HG02981 (cell line): Measurements from ENCODE around the gene EFL1.
"Not testable (repeated sequence)": the region's sequence is repeated elsewhere in the genome, so short reads cannot be mapped to it uniquely, and the experiment has no call there.

Experiments used
- ATAC-seq: cut with Tn5 transposase; IDR thresholded peaks from one replicate; pipeline ENCODE4 v1.9.1; 2021; ENCODE audit warnings: mild to moderate bottlenecking, moderate library complexity; ENCODE audit not compliant: unreplicated experiment

The EFL1 gene

DNA sequence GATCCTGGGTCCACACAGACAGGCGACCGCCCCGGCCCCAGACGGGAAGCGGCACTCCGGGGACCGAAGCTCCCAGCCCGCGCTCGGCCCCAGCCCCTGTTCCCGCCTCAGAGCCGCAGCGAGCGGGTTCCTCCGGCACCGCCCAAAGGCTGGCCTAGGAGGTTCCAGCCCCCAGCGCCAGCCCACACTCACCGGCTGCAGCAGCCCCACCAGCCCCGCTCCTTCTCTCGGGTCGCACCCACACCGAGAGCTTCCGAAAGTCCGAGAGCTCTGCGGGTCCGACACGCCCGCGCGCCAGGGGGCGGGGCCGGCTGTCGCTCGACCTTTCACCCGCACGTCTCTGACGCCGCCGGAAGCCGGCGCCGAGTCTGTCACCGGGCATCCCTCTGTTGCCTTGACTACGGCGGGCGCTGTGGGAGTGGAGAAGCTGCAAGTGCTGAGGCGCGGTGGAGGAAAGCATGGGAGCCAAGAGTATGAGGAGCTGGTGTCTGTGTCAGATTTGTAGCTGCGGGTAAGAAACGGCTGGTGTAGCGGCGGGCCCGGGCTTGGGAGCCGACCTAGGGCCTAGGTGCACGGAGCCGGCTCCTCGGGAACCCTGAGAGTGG, at the start of gene EFL1, which contains the start of gene SAXO2:
Gene EFL1, minus strand, starts transcription at position 313 of the 605 bp plus-strand sequence. CDS start 956 bp downstream, outside the sequence.
Gene SAXO2, plus strand, starts transcription at position 397 of the 605 bp plus-strand sequence. Its CDS starts 62 bp downstream, at position 459.
- ATAC-seq: peak; percentile 94

DNA sequence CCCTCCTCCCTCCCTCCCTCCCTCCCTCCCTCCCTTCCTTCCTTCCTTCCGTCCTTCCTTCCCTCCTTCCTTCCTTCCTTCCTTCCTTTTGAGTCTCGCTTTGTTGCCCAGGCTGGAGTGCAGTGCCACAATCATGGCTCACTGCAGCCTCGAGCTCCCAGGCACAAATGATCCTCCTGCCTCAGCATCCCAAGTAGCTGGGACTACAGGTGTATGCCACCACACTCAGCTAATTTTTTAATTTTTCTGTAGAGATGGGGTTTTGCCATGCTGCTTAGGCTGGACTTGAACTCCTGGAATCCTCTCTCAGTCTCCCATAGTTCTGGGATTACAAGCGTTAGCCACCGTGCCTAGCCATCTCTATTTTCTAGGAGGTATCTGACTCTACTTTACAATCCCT, 48.8 kb upstream of the EFL1 start:
- not testable (repeated sequence) for ATAC-seq

DNA sequence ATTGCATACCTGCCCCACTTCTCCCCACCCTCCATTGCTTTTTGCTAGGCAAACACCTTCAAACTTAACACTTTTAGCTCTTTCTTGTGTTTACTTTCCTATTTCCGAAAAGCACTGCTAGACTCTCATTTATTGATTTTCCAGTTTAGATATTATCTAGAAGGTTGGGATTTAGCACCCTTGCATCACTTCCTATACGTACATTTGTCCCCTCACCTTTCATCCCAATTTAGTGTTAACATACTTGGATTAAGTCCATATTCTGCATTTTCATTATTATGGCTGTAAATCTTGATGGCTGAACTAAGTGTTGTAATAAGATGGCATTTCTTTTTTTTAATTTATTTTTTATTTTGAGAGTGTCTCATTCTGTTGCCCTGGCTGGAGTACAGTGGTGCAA, 47.3 kb upstream of the EFL1 start:
- no peak for ATAC-seq

DNA sequence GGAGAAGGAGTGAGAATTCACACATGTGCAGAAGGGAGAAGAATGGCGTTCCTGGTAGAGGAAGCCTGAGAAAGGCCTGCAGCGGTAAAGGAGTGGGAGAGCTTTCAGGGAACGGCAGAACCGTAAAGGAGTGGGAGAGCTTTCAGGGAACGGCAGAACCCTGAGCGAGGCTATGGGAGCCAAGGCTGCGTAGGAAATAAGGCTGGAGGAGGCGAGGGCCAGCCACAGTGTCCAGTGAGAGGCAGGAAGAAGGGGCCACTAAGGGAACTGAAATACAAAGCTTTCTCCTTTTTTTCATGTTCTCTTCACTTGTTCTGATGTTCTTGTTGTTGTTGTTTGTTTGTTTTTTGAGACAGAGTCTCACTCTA, 45.2 kb upstream of the EFL1 start:
- no peak for ATAC-seq

DNA sequence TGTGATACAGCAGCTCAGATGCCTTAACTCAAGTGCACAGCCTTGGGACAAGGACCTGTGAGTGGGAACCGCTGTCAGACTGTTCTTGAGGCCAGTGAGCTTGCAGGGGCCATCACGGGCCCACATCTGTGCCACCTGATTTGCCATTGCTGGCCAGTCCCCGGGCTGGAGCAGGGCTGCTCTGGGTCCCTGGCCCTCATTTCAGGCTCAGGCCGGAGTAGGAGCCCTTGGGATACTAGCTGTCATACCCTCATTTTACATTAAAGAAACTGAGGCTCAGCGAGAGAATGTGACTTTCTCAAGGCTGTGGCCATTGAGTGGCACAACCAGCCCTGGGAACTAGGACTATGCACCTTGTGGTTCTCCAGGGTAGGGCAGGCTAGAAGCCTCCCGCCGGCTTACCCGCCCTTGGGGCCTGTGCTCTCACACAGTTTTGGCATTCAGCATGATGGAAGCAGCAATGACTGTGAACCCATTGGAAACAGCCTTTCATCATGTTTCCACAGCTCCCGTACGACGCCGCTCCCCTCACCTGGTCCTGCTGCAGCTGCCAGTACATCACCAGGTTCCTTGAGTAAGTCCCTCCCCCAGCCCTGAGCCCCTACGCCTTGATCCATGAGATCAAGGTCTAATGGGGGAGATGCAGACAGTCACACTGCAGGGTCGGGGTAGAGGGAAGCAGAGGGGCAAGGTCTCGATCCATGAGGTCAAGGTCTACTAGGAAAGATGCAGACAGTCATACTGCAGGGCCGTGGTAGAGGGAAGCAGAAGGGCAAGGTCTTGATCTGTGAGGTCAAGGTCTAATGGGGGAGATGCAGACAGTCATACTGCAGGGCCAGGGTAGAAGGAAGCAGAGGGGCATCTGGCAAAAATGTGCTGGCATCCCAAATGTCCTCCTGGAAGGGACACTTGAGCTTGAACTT, 44.5 kb upstream of the EFL1 start:
- no peak for ATAC-seq

DNA sequence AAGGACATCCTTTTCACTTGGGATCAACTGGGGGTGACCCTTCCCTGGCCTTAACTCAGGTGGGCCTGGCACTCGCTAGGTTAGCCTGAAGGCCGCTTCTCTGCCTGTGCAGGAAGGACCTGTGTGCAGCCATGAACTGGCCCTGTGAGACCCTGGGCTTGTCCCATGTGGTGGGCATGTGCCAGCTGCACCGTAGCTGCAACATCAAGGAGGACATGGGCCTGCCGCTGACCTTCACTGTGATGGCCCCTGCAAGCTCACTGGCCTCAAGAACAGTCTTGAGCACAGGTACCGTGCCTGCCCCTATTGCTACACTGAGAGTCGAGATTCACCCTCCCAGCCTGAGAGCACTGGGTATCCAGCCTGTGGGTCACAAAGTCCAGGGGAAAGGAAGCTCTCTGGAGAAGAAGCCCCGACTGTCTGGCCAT, 43.1 kb upstream of the EFL1 start:
- no peak for ATAC-seq

DNA sequence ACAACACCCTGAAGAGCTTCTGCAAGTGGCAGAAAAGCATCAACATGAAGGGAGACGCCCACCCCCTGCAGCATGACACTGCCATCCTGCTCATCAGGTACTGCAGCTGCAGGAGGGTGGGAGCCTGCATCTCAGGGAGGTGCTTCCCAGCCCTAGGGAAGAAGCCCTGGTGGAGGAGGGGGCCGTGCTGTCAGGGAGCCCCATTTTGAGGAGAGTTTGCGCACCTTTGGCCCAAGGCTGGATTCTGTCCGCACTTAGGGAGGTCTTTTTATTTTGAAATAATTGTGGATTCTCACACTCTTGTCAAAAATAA, 42.2 kb upstream of the EFL1 start:
- ATAC-seq: no peak

DNA sequence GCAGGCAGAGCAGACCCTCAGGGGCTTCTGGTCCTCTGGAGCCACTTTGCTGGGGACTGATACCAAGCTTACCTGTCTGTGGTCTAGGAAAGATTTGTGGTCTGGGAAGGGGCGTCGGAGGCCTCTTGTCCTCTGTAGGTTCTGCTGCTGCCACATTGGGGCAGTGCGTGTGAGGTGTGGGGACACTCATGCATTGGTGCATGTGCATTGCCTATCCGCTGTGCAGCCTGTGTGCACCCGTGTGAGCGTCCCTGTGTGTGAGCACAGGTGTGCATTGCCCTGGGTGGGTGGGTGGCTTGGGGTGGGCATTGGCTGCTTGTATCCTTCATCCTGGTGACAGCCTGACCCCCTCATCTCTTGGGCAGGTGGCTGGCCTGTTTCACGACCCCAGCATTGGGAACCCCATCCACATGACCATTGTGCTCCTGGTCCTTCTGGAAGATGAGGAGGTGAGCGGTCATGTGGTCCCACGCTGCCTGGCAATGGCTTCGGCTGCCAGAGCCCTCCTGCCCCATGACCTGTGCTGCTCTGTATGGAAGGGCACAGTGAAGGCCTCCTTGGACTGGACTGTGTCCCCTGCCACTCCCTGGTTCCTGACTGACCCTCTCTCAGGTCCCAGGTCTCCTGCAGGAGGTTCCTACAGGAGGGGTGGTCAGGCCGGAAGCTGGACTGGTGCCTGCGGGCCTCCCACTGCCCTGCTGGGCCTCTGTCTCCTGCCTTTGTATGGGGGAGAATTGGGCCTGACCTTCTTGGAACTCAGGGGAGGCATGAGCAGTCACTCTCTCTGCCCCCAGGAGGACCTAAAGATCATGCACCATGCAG, 41.6 kb upstream of the EFL1 start:
- ATAC-seq: no peak

DNA sequence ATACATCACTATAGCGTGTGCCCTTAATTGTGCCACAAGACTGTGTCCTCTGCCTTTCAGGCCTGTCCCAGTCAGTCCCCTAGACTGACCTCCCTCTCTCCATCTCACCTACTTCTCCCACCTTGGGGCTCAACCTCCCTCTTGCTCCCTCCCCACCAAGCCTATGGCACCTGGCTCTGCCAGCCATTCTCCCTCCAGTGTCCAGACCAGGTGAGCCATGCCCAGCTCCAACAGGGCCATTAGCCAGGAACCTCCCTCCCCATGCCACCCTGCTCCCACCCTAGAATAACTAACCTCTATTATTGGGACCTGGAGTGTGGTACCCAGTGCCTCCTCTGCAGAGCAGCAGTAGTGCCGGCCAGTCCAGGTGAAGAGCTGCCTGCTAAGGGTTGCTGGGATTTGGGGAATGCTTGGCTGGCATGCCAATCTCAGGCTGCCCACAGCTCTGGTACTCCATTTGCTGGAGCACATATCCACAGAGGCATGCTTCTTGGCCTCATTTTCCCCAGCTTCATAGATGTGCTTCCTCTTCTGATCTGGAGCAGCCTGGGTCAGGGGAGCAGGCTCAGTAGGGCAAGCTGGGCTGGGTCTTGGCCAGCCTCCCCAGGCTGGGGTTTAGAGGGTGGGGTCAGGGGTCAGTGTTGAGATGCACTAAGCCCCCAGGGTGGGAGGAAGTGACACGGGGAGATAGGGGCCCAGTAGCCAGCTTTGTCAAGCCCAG, 38.9 kb upstream of the EFL1 start:
- no peak for ATAC-seq

DNA sequence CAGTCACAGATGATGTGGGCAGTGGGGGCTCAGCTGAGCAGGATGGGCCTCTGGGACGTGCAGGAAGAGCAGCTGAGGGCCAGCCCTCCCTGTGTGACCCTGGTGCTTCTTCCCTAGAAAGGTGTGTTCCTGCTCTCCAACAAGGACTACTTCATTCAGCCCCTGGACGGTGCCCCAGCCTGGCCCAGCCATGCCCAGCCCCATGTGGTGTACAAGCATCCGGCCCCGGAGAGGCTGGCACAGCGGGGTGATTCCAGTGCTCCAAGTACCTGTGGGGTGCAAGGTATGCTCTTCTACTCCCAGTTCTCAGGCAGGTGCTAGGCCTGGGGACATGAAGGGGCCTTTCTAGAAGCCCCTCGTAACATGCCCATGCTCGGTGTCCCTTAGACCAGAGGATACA, 38.3 kb upstream of the EFL1 start:
- ATAC-seq: no peak

DNA sequence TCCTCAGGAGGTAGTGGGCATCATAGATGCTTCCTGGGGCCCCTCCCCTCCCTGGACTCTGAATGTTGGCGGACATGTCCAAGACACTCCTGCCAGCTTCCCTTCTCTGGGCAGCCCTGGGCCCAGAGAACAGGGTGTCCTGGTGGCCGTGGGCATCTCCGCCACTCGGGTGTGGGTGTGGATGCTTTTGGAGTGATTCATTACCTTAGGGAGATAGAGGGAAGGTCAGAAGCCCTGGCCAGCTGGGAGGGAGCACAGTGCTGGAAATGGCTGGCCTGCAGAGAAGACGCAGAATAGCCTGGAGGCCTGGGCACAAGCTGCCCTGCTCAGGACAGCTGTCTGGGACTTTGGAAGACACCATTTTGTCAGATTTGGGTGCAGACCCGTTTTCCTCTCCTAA, 37.8 kb upstream of the EFL1 start:
- ATAC-seq: not testable (repeated sequence)

DNA sequence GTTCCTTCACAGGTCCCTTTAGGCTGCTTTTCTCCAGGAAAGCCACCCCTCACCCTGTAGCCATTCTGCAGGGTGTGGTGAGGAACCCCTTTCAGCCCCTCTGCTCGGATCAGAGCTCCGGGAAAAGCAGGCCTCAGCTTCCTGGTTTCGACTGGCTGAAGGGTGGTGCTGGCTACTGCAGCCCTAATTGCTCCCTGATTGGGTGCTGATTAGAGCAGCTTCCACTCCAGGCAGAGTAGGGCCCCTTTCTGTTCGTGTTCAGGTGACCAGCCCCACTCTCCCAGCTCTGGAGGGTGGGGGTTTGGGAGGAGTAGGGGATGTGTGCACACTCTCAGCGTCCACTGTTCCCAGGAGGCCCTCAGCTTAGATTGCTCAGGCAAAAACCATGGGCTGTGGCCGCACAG, 37.0 kb upstream of the EFL1 start:
- not testable (repeated sequence) for ATAC-seq

DNA sequence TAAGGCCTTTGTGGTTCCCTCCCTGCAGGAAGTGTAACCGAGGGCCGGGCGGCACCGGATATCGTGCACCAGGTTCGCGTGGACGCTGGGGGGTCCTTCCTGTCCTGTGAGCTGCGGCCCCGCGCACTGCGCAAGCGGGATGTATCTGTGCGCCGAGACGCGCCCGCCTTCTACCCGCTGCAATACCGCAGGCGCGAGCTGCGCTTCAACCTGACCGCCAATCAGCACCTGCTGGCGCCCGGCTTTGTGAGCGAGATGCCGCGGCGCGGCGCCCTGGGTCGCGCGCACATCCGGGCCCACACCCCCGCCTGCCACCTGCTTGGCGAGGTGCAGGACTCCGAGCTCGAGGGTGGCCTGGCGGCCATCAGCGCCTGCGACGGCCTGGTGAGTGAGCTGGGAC, 36.0 kb upstream of the EFL1 start:
- ATAC-seq: no peak

DNA sequence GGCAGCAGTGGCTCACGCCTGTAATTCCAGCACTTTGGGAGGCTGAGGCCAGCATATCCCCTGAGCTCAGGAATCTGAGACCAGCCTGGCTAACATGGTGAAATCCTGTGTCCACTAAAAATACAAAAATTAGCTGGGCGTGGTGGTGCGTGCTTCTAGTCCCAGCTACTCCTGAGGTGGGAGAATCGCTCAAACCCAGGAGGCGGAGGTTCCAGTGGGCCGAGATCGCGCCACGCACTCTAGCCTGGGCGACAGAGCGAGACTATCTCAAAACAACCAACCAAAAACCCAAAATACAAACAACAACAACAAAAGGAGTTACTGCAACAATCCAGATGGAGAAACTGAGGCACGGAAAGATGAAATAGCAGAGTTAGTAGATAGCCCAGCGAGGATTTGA, 35.5 kb upstream of the EFL1 start:
- ATAC-seq: no peak

DNA sequence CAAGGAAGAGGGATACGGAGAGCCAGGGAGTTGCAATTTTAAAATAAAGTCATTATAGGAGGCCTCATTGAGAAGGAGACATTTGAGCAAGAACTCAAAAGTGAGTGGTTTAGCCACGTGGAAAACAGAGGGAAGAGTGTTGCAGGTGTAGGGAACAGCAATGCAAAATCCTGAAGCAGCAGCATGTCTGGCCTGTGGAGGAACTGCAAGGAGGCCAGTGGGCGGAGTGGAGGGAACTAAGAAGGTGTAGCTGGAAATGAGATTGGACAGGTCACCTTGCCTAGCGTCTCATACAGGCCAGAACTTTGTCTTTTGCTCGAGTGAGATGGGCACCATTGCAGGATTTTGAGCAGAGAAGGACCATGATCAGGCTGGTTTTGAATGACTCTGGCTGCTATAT, 35.0 kb upstream of the EFL1 start:
- ATAC-seq: no peak

DNA sequence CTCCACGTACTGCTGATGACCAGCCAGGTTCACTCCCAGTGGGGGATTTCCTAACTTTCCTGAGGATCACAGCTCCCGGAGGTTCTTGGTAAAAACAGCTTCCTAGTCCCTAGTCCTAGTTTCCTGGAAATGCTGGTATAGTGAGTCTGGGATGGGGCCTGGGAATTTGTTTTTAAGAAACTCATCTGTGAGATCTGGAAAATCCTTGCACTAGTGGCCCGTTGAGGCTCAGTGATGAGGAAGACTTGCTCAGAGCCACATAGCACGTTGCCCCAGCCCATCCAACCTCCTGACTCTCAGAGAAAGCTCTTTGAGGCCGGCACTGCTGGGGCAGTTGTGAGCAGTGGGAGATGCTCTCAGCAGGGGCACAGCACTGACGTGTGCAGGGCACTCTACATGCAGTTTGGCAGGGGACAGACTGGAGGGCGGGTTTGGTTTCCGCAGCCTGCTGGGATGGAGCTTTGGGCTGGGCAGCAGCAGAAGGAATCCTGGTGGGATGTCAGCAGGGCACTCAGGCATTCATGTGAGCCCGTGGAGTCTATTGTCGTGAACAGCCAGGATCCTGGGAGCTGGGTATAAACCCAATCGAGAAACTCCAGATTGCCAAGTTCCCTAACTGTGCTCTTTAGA, 31.6 kb upstream of the EFL1 start:
- ATAC-seq: no peak

DNA sequence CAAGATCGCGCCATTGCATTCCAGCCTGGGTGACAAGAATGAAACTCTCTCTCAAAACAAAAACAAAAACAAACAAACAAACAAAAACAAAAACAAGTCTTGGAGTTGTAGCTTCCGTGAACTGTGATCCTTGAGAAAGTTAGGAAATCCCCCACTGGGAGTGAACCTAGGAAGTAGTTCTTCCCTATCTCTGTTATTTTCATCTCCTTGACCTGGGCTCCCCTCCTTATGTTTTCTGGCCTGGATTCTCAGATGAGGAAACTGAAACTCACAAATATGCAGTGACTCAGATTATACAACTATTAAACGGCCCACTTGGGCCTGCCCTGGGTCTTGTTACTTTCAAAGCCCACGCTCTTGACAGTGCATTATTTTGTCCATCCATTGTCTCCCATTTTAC, 29.7 kb upstream of the EFL1 start:
- no peak for ATAC-seq

DNA sequence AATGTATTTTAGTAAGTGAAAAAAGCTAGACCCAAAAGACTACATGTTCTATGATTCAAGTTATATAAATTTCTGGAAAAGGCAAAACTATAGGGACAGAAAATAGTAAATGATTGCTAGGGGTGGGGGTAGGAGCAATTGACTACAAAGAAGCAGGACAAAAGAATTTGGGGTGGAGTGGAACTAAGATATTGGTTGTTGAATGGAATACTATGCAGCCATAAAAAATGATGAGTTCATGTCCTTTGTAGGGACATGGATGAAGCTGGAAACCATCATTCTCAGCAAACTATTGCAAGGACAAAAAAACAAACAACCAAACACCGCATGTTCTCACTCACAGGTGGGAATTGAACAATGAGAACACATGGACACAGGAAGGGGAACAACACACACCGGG, 25.7 kb upstream of the EFL1 start:
- ATAC-seq: not testable (repeated sequence)

DNA sequence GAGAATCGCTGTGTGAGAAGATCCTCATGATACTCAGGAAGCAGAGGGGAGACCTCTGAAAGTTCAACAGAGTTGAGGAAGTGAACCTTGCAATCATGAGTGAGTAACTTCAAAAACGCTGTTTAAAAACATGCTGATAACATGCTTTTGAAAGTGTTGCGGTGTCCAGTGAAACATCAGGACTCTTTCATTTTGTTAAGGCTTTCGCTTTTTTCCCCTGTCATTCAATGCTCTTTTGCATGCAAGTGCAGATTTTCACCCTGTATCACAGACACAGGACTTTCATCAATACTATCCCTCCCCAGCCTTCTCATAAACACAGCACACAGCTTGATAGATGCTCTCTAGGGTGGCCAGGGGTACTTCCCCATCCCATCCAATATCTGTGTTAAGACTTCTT, 23.9 kb upstream of the EFL1 start:
- peak; percentile 69 for ATAC-seq

DNA sequence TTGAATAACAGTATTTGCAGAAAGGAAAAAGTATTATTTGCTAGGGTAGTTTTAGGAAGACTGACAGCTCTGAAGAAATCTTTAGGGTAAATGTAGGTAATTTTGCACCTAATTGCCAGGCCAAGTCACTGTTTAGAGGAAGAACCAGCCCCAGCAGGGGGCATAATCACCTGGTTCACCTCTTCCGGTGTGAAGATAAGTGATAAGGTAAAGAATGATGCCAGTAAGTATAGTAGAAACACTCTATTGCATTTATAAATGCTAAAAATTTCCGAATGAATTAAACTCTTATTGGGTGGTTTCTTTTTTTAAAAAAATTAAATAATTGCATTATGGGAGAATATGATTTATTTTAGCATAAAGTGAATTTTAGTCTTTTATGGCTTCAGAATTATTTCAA, 21.8 kb upstream of the EFL1 start:
- not testable (repeated sequence) for ATAC-seq
